ENCODE results near the gene MAGEB17.

DNA sequence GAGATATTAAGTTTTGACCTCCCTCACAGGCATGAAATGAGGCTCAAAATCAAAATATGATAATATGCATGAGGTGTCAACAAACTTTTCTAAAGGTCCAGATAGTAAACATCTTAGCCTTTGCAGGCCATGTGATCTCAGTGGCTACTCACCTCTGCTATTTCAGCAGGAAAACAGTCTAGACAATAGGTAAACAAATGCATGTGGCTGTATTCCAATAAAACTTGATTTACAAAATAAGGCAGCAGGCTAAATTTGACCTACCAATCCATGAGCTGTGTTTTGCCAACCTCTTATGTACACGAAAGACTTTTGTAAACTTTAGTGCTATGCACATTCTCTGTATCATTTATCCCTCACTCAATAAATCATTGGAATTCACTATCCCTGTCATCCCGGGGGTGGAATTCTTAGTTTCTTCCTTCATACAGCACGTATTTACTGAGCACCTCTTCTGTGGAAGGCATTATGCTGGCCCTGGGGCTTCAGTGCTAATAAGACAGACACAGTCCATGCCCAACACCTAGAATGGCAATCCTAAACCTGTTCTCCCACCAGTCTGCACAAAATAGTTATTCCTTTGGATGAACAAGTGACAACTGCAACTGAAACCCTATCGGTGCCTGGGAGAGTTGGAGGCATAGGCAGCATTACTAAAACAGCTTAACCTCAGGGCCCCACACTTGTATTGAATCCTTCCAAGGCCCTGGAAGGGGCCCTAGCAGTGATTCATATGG lies 19.9 kb downstream of the MAGEB17 start:
- TF ChIP-seq, protein P1, sequence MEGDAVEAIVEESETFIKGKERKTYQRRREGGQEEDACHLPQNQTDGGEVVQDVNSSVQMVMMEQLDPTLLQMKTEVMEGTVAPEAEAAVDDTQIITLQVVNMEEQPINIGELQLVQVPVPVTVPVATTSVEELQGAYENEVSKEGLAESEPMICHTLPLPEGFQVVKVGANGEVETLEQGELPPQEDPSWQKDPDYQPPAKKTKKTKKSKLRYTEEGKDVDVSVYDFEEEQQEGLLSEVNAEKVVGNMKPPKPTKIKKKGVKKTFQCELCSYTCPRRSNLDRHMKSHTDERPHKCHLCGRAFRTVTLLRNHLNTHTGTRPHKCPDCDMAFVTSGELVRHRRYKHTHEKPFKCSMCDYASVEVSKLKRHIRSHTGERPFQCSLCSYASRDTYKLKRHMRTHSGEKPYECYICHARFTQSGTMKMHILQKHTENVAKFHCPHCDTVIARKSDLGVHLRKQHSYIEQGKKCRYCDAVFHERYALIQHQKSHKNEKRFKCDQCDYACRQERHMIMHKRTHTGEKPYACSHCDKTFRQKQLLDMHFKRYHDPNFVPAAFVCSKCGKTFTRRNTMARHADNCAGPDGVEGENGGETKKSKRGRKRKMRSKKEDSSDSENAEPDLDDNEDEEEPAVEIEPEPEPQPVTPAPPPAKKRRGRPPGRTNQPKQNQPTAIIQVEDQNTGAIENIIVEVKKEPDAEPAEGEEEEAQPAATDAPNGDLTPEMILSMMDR (optimal IDR thresholded peaks at IDR 0.05 in 1 of 3, IDR thresholded peaks at IDR 0.05 in 1 of 3, conservative IDR thresholded peaks at IDR 0.05 in 1 of 3; ENCODE audit: extremely low read depth in 1 of 3, insufficient read depth in 2 of 3, low read length in 3 of 3), result no peak
- no peak for TF ChIP-seq EZH2 (IDR thresholded peaks at IDR 0.05; ENCODE audit: low read length)
